Left lung (tissue), 10 donors: ENCODE data around the gene SLC22A5. TPM values are rescaled to one million over a fixed set of nuclear protein-coding genes. Genes with fewer than 3 reads are reported as not detected.

ENCODE experiments used
- ATAC-seq: fragments of 200-7000 bp; cut with Tn5 transposase; one replicate; pipeline ENCODE4 v1.9.1; 2020; ENCODE audit warnings: moderate library complexity
- DNase-seq, 4 donors: peaks; one replicate each; pipeline ENCODE4 v3.0.0-alpha.2; 2013 to 2020
- H3K27ac ChIP-seq, 2 donors: fragments of 200-600 bp; sonication (generic) in 1 of 2; one replicate each; pipeline versions ENCODE4 v1.5.0 to v1.8.0; 2020 to 2021
- H3K27me3 ChIP-seq, 2 donors: fragments of 200-600 bp; sonication (generic) in 1 of 2; one replicate each; pipeline versions ENCODE4 v1.5.0 to v1.8.0; 2020 to 2021
- H3K36me3 ChIP-seq, 2 donors: fragments of 200-600 bp; sonication (generic) in 1 of 2; one replicate each; pipeline versions ENCODE4 v1.5.0 to v1.8.0; 2020 to 2021
- H3K4me1 ChIP-seq, 2 donors: fragments of 200-600 bp; one replicate each; pipeline ENCODE4 v1.8.0; 2021
- H3K4me3 ChIP-seq, 2 donors: fragments of 200-600 bp; sonication (generic) in 1 of 2; one replicate each; pipeline versions ENCODE4 v1.5.0 to v1.8.0; 2020 to 2021; ENCODE audit warnings: mild to moderate bottlenecking in 1 of 2
- H3K9me3 ChIP-seq, 2 donors: fragments of 200-600 bp; sonication (generic) in 1 of 2; one replicate each; pipeline versions ENCODE4 v1.5.0 to v1.8.0; 2020 to 2021
- intact Hi-C, 2 donors: fragments of 100-400 bp; cut with DNase I; formaldehyde crosslinking; loops; one replicate each; pipeline versions ENCODE4 v1.11.2 to v1.14.2; 2022
- polyA plus RNA-seq, 6 donors: library from polyadenylated mRNA; unstranded; fragments of 120-200 nt; gene quantifications; one replicate each; pipeline ENCODE4 v1.2.1, GENCODE V29; 2013; ENCODE audit not compliant: insufficient read length in 6 of 6
- total RNA-seq, 2 donors: library from RNA; stranded (reverse); fragmentation: NEBNext Ultra II Directional; extraction: Animal tissue kit (Norgen Biotek cat#: 25700); gene quantifications; one replicate each; pipeline ENCODE4 v1.2.1, GENCODE V29; 2021
- TF ChIP-seq, protein P1 (sequence below), 2 donors: fragments of 200-600 bp; sonication (generic) in 1 of 2; IDR thresholded peaks; one replicate each; pipeline versions ENCODE4 v1.5.0 to v1.8.0; 2021; ENCODE audit warnings: antibody characterized with exemption in 2 of 2
- donor health status: DM: no; HTN: yes; CAD: no.
- donor health status: DM: no; HTN: no; CAD: no.

The SLC22A5 gene
- total and polyA plus RNA-seq, 8 donors, result 9.5 to 17.6 (median 14.2) TPM

GRCh38 chr5:132425009-132425937 lies 55.8 kb downstream of the SLC22A5 start:
- Histone ChIP-seq H3K36me3 (peaks cover 0 to 9% of the 10 kb centered on the region in 2 donors), H3K9me3 (no peaks in the 10 kb centered on the region), H3K4me3 (peak overlapping the region in 1 of 2 donors; percentile 30), H3K27ac (peak overlapping the region; percentile 89 to 96), H3K27me3 (no peaks in the 10 kb centered on the region), H3K4me1 (peaks cover 57 to 100% of the 10 kb centered on the region in 2 donors)
- ATAC-seq (peak; percentile 11), DNase-seq (no peak)
- TF ChIP-seq, protein P1, sequence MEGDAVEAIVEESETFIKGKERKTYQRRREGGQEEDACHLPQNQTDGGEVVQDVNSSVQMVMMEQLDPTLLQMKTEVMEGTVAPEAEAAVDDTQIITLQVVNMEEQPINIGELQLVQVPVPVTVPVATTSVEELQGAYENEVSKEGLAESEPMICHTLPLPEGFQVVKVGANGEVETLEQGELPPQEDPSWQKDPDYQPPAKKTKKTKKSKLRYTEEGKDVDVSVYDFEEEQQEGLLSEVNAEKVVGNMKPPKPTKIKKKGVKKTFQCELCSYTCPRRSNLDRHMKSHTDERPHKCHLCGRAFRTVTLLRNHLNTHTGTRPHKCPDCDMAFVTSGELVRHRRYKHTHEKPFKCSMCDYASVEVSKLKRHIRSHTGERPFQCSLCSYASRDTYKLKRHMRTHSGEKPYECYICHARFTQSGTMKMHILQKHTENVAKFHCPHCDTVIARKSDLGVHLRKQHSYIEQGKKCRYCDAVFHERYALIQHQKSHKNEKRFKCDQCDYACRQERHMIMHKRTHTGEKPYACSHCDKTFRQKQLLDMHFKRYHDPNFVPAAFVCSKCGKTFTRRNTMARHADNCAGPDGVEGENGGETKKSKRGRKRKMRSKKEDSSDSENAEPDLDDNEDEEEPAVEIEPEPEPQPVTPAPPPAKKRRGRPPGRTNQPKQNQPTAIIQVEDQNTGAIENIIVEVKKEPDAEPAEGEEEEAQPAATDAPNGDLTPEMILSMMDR (IDR thresholded peaks at IDR 0.05), result no peak
- intact Hi-C loops, result no loop called here

DNA sequence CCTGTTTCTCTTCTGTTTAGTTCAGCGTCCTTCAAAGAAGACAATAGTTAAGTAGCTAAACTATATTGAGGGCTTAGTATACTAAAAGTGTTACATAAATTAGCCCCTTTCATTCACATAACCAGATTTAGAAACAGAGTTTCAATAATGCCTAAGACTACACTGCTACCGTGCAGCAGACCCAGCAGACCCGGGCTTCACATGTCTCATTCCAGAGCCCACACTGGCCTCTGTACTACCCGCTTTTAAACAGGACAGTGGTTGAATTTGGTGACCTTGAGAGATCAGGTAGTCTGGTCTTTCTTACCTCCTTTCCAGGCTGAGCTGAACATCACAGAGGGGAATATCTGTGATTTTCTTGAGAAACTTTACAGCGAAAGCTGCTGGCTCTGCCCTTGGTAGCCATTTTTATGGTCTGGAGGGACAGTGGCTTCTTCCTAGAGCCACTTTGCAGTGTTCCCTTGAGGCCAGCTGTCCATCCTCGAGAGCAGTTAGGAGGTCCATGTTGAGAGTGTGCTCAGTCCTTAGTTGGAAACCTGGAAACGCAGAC lies 56.5 kb downstream of the SLC22A5 start:
- no peak for ATAC-seq
- H3K27ac ChIP-seq, result peak overlapping the region; percentile 89 to 96
- DNase-seq, result no peak
- TF ChIP-seq, protein P1 (IDR thresholded peaks at IDR 0.05), result no peak
- H3K27me3 ChIP-seq, result no peaks in the 10 kb centered on the region
- H3K9me3 ChIP-seq, result no peaks in the 10 kb centered on the region
- H3K36me3 ChIP-seq, result peaks cover 0 to 9% of the 10 kb centered on the region in 2 donors
- H3K4me3 ChIP-seq, result peak overlapping the region in 1 of 2 donors; percentile 30
- intact Hi-C loops, result no loop called here
- H3K4me1 ChIP-seq, result peaks cover 56 to 100% of the 10 kb centered on the region in 2 donors

DNA sequence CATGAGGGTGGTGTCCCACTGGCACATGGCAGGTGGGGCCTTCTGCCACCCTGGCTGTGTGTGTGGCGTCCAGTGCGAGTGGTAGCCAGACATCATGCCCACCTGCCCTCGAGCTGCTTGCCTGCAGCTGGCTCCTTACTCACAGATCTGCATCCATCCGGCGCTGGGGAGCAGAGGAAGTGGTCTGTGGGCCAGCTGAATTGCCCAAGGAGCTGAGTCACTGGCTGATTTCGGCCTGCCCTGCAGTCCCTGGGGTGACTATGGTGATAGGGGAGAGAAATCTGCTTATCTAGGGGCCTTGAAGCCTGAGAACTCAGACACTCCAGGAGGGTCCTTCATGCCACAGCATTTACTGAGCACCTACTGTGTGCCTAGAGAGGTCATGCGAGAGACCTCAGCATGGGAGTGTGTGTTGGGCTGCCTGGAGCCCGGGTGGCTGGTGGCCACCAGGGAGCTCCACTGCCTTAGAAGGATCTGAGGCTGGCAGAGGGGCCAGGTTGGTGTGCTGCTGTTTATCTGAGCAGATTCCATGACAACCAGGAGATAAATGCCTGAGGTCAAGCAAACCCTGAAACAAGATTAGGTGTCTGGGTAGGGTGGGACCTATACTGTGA lies 57.1 kb downstream of the SLC22A5 start:
- Histone ChIP-seq H3K9me3 (no peaks in the 10 kb centered on the region), H3K27me3 (no peaks in the 10 kb centered on the region), H3K4me3 (peak overlapping the region in 1 of 2 donors; percentile 30), H3K4me1 (peaks cover 53 to 100% of the 10 kb centered on the region in 2 donors), H3K36me3 (peaks cover 0 to 9% of the 10 kb centered on the region in 2 donors), H3K27ac (peak overlapping the region; percentile 89 to 96)
- DNase-seq (peak in 2 of 4 donors; percentile 89 to 95), ATAC-seq (peak; percentile 66)
- intact Hi-C loops, result no loop called here
- TF ChIP-seq, protein P1 (IDR thresholded peaks at IDR 0.05), result no peak

GRCh38 chr5:132427281-132428146 lies 58.0 kb downstream of the SLC22A5 start:
- TF ChIP-seq, protein P1 (IDR thresholded peaks at IDR 0.05), result no peak
- Histone ChIP-seq H3K27me3 (no peaks in the 10 kb centered on the region), H3K4me1 (peaks cover 49 to 100% of the 10 kb centered on the region in 2 donors), H3K9me3 (no peaks in the 10 kb centered on the region), H3K36me3 (peaks cover 0 to 6% of the 10 kb centered on the region in 2 donors), H3K4me3 (no peak overlapping the region), H3K27ac (peak overlapping the region; percentile 89 to 96)
- DNase-seq (peak in 2 of 4 donors; percentile 69 to 89), ATAC-seq (peak; percentile 64)
- intact Hi-C loops, result no loop called here
